NCI-H1694 treated with DMSO at 0.1 percent for 48 hours (cell line): ENCODE measurements around the gene GNA14.
"Not testable (repeated sequence)": the region's sequence is repeated elsewhere in the genome, so short reads cannot be mapped to it uniquely, and the experiment has no call there.

Source experiments
- DNase-seq: peaks from one replicate; lab custom pipeline; 2025; lab: John Stamatoyannopoulos, UW

GNA14 gene

DNA sequence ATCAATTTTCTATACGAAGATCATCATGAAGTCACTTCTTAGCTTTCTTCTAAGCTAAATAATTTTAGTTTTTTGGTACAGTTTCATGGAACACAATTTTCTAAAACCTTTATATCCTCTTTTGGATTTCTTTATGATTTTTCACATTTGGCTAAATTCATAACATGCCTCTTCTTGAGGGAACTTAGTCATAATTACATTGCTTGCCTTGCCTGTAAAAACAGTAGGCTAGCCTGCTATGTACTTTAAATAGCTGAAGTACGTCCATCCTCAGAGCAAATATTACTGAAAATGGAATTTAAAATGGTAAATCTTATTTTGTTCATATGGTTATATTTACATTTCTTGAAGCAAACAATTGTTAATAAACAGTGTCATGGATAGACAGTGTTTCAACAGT, 245.8 kb downstream of the GNA14 start:
- DNase-seq: no peak

DNA sequence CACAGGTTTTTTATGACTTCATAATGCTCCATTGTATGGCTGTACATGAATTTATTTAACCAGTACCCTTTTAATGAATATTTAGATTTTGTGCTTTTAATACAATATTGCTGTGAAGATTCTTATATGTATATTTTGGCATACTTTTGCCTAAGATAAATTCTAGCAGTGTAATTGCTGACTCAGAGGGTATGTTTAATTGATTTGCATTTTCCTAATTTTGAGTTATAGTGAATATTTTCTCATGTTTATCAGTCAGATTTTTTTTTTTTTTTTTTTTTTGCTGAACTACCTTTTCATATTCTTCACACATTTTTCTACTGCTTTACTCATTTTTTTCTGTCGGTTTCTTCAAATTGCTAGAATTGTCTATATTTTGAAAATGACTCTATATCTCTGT, 248.2 kb downstream of the GNA14 start:
- DNase-seq: no peak

DNA sequence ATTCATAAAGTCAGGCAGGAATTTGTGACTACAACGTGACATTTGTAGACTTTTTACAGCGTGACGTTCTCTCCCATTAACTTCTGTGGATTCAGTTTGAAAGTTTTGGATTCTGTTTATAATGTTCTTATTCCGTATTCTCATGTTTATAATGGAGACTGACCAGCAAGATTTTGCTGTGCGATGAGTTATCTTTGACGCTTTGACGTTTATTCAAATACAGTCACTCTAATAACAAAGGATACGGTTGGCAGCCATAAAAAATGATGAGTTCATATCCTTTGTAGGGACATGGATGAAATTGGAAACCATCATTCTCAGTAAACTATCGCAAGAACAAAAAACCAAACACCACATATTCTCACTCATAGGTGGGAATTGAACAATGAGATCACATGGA, 249.5 kb downstream of the GNA14 start:
- not testable (repeated sequence) for DNase-seq

- no peak for DNase-seq
Measured at GRCh38 chr9:77392328-77392727, 255.8 kb downstream of the GNA14 start.

GRCh38 chr9:77391834-77392233, 256.3 kb downstream of the GNA14 start:
- DNase-seq: no peak

- no peak for DNase-seq
Measured at GRCh38 chr9:77386187-77386586, 261.9 kb downstream of the GNA14 start.

DNA sequence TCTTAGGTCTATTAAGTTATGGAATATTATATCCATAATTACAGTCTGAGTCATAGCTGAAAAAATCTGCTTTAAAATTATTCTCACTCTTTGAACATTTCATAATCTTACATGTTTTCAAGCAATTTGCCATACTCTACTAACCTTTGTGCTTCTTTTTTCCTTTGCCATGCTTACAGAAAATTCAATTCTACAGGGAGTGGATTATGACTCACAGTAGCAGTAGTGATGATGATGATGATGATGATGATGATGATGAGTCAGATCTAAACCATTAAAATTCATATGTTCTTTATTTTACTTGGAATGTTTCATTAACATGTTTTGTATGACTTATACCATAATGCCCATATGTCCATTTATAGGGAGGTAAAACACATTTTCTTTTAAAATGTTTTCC, 263.7 kb downstream of the GNA14 start:
- no peak for DNase-seq

DNA sequence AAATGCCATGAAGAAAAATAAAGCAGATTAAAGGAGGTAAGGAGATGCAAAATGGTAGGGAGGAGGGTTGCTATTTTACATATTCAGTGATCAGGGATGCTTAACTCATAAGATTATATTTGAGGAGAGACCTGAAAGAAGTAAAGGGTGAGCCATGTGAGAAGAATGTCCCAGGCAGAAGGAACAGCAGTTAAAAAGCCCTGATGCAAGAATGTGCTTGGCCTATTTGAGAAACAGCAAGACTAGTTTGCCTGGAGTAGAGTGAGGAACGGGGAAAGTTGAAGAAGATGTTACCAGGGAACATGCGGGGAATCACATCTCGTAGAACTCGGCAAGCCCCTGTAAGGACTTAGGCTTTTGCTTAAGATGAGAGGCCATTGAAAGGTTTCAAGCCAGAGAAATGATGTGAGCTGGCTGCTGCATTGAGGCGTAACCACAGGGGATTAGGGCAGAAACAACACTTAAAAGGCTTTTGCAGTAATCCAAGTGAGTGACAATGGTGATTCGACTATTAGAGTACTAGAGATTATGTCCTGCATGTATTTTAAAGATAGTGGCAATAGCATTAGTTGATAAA, 272.1 kb downstream of the GNA14 start:
- no peak for DNase-seq

DNA sequence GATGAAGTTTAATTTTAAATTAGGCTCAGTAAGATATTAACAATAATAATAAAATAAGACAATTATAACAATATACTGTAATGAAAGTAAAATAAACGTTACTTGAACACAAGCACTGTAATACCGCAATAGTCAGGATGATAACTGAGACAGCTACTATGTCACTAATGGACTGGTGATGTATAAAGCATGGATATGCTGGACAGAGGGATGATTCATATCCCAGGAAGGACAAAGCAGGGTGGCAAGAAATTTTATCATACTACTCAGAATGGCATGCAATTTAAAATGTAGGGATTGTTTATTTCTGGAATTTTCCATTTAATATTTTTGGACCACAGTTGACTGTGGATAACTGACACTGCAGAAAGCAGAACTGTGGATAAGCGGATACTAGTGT, 273.9 kb downstream of the GNA14 start:
- DNase-seq: no peak
